GM10266 (cell line): ENCODE measurements around the gene ROBO1.
"Not testable (repeated sequence)": the region's sequence is repeated elsewhere in the genome, so short reads cannot be mapped to it uniquely, and the experiment has no call there.

ENCODE experiments used
- DNase-seq: peaks from one replicate; pipeline ENCODE4 v3.0.0; 2012; ENCODE audit errors: extremely low spot score
- TF ChIP-seq, protein P1 (sequence below): IDR thresholded peaks from 2 replicates; pipeline ENCODE4 v1.5.1; 2012; ENCODE audit warnings: mild to moderate bottlenecking, low read depth; ENCODE audit not compliant: control insufficient read depth, insufficient read depth; ENCODE audit errors: missing control alignments

The ROBO1 gene

GRCh38 chr3:79314544-79314943 lies 453.3 kb downstream of the ROBO1 start:
- no peak for DNase-seq
- TF ChIP-seq, protein P1, sequence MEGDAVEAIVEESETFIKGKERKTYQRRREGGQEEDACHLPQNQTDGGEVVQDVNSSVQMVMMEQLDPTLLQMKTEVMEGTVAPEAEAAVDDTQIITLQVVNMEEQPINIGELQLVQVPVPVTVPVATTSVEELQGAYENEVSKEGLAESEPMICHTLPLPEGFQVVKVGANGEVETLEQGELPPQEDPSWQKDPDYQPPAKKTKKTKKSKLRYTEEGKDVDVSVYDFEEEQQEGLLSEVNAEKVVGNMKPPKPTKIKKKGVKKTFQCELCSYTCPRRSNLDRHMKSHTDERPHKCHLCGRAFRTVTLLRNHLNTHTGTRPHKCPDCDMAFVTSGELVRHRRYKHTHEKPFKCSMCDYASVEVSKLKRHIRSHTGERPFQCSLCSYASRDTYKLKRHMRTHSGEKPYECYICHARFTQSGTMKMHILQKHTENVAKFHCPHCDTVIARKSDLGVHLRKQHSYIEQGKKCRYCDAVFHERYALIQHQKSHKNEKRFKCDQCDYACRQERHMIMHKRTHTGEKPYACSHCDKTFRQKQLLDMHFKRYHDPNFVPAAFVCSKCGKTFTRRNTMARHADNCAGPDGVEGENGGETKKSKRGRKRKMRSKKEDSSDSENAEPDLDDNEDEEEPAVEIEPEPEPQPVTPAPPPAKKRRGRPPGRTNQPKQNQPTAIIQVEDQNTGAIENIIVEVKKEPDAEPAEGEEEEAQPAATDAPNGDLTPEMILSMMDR = no peak

DNA sequence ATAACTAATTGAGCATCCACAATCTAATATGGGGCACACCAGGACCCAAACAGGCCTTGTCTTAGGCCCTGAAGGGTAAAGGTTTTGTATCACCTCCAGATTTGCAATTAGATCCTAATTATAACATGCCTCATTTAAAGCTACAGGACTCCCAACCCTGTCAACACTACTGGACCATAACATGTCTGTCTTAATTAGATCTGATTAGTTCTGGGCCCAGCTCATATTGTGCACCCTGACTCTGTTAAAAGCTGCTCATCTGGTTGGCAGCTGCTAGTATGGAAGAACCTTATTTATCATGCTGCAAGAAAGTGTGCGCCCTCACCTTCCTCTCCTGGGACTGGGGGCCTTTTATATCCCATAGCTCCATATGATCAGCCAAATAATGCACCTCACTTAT lies 457.8 kb downstream of the ROBO1 start:
- no peak for DNase-seq

GRCh38 chr3:79306934-79307570 lies 460.7 kb downstream of the ROBO1 start:
- DNase-seq = no peak
- TF ChIP-seq, protein P1 = no peak

More for the DNA sequence above, 457.8 kb downstream of the ROBO1 start:
- TF ChIP-seq, protein P1 = no peak

DNA sequence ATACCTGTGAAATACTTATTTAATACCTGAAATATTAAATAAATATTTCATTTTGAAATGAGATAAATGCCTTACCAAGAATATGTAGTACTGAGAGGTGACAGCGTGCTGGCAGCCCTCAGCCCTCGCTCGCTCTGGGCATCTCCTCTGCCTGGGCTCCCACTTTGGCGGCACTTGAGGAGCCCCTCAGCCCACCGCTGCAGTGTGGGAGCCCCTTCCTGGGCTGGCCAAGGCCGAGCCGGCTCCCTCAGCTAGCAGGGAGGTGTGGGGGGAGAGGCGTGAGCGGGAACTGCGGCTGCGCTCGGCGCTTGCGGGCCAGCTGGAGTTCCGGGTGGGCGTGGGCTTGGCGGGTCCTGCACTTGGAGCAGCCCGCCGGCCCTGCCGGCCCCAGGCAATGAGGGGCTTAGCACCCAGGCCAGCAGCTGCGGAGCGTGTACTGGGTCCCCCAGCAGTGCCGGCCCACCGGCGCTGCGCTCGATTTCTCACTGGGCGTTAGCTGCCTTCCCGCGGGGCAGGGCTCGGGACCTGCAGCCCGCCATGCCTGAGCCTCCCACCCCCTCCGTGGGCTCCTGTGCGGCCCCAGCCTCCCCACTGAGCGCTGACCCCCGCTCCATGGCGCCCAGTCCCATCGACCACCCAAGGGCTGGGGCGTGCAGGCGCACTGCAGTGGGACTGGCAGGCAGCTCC lies 467.7 kb downstream of the ROBO1 start:
- DNase-seq = not testable (repeated sequence)

GRCh38 chr3:79297245-79297960 lies 470.4 kb downstream of the ROBO1 start:
- no peak for DNase-seq
- TF ChIP-seq, protein P1 = no peak

GRCh38 chr3:79286882-79287281 lies 480.9 kb downstream of the ROBO1 start:
- DNase-seq = no peak
- TF ChIP-seq, protein P1 = no peak

DNA sequence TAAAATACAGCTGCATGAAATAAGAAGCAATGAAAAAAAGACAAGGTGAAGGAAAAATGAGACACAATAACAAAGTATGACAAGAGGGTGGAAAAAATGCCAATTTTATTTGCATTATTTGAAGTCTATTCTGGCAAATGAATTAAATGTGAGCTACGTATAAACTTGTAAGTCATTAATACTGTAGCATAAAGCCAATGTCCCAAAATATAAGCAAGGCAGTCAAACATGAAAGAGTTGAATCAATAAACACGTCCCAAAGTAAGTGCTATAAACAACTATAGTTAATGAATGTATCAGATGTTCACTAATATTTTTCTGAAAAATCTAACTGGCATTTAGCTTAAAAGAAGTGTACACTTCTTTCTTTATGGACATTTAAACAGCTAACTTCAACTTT lies 481.9 kb downstream of the ROBO1 start:
- no peak for DNase-seq
- TF ChIP-seq, protein P1 = no peak
